Stimulated activated CD8-positive, alpha-beta memory T cell treated with anti-CD3 and anti-CD28 coated beads, Interleukin-4, amount 100 ng/mL, for 24 hours (primary cell): ENCODE measurements around the gene ZNF672.
"Not testable (repeated sequence)": the region's sequence is repeated elsewhere in the genome, so short reads cannot be mapped to it uniquely, and the experiment has no call there.

Experiments
- DNase-seq: peaks from one replicate; pipeline ENCODE4 v3.0.0-alpha.2; 2020; ENCODE audit warnings: low read depth

ZNF672 gene

DNA sequence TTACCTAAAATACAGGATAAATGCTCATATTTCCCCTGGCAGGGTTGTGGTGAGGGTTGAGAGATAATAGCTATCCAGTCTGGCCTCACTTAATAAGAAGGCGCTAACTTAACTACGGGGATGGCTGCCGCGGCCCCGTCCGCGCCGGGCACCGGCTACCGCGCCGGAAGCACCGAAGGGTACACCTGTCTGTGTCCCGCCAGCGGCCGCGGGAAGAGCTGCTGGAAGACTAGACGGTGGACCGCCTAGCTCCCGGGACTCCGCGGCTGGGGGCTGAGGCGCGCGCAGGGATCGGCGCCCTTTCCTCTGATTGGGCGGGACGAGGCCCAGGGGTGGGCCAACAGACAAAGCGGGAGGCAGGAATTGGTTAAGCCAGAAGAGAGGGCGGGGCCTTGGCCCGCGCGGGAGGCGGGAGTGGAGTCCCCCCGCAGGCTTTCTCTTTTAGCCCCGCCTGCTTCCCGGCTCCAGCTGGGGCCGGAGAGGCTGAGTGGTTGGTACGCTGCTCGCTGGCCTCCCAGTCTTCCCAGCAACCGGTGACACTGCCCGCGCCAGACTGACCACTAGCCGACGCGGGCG lies at the start of gene ZNF672:
Gene ZNF672 (plus strand): TSS at position 444 of the 576 bp plus-strand sequence. CDS start 9,051 bp downstream, outside the sequence.
- DNase-seq, result peak; percentile 90

DNA sequence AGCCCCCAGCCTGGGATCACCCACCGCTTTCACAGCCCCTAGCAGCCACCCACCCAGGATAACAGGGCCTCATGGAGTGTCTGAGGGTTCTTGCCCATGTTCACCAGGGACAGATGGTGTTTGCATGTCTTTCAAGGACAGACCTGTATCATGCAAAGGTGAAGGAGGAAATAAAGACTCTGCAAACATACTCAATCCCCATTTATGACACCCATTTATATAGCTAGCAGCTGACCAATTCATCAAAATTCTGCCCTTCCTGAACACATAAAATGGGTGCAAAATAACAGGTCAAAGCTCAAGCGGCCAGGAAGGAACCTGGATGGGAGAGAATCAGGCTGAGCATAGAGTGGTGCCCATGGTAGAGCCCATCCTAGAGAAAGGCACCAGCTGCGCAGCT lies 49.7 kb upstream of the ZNF672 start:
- no peak for DNase-seq

DNA sequence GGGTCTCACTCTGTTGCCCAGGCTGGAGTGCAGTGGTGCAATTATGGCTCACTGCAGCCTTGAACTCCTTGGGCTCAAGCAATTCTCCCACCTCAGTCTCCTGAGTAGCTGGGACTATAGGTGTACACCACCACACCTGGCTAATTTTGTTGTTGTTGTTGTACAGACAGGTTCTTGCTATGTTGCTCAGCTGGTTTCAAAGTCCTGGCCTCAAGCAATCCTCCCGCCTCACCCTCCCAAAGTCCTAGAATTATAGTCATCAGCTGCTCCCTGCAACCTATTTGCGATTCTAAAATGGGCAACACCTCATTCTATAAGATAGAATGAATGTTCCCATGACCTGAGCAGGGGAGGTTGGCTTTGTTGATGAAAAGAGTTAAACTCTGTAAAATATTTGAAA lies 48.7 kb upstream of the ZNF672 start:
- DNase-seq, result not testable (repeated sequence)

DNA sequence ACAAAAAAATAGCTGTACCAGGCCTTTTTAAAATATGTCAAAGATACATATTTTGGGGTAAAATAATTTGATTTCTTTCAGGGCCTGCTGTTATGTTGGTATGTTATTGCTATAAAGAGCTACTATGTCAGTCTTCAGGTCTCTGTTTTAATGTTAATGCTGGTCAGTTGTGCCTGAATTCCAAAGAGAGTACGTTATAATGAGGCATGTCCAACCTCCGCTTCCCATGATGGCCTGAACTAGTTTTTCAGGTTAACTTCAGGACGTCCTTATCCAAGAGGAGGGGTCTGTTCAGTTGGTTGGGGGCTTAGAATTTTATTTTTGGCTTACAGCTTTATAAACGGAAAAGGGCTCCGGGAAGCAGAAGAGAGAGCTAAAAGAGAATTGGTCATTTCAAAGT lies 47.6 kb upstream of the ZNF672 start:
- no peak for DNase-seq

DNA sequence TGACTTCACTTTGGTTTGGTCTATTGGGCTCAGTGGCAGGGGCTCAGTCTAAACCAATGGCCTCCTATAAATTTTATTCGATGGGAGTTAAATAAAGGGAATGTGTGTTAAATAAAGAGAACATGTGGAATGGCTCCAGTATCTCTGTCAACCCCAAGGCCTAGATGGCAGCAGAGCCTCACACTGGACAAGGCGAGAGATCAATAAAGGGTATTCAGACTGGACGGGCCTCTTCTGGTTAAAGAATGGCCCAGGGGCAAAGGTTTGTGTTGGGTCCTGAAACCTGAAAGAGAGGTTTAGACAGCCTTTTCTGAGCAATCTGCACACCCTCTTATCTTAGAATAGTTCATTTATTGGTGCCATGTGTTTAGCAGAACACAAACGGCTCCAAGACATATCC lies 47.0 kb upstream of the ZNF672 start:
- DNase-seq, result no peak

DNA sequence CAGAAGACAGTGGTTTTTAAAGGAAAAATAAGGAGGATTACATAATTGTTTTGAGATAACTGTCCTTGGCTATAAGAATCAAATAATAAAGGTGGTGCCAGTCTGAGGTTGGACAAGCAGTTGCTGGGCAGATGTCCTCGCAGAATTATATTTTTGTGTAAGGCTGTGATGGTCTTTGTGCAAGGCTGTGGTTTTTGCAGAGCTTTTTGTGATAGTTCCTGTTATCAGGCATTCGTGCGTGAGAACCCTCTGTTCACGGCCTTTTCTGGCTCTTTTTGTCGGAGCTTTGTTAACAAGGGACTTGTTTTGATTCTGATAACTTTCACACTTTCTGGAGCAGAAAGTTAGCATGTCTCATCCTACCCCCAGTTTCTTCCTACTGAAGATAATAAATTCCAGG lies 45.7 kb upstream of the ZNF672 start:
- no peak for DNase-seq

DNA sequence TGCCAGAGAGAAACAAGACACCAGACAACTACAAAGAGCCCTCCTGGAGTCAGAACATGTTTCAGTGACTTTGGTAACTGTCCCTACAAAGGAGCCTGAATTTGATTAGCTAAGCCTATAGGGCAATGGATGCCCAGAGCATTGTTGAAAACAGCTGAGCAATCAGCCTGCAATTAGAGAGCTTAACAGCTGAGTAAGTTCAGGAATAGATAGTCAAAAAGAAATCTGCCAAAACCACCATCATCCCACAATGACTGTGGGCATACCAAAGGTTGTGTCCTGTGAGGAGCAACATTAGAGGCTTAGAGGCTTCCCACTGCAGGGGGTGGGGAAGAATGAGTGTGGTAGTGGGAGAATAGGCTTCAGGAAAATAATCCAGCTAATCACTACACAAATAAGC lies 44.4 kb upstream of the ZNF672 start:
- no peak for DNase-seq

DNA sequence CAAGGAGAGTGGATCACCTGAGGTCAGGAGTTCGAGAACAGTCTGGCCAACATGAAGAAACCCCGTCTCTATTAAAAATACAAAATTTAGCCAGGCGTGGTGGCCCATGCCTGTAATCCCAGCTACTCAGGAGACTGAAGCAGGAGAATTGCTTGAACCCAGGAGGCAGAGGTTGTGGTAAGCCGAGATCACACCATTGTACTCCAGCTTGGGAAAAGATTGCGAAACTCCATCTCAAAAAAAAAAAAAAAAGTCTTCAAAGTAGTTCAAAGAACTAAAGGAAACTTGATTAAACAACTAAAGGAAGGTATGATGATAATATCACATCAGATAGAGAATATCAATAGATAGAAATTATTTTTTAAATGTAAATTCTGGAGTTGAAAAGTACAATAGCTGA lies 43.4 kb upstream of the ZNF672 start:
- not testable (repeated sequence) for DNase-seq

DNA sequence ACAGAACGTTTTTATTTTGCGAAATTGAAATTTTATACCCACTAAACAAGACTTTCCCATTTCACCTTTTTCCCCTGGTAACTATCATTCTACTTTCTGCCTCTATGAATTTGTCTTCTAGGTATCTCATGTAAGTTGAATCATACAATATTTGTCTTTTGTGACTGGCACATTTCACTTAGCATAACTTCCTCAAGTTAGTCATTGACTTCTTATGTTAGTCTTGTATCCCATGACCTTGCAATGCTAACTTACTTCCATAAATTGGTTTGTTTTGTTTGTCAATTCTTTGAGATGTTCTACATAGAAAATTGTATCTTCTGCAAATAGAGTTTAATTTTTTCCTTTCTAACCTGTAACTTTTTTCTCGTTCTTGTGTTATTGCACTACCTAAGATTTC lies 39.2 kb upstream of the ZNF672 start:
- DNase-seq, result no peak

DNA sequence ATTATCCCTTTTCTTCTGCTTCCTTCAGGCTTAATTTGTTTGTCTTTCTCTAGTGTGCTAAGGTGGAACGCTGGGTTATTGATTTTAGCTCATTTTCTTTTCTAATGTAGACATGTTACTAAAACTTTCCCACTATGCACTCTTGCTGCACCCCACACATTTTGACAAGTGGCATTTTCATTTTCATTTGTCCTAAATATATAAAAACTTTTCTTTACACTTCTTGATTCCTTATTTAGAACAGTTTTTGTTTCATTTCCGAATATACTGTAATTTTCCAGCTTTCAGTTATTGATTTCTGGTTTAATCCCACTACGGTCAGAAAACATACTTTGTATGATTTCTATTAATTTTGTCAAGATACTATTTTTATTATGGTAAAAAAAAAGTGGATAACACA lies 37.6 kb upstream of the ZNF672 start:
- DNase-seq, result no peak

DNA sequence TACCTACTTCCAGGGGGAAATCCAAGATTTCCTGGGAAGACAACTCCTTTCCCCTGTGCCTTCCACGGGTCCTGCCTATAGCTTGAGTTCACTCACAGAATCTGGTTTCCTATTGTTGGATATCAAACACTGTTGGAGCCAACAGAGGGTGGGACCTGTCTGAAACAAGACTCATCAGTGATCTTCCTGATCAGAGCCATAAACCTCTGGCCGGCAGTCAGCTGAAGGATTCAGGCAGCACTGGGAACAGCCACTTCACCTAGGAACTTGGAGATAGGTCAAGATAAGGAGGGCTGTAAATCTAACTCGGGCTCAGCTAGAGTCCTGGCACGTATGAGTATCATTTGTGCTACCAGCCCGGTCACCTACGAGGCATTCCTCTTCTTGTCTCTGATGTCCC lies 35.6 kb upstream of the ZNF672 start:
- DNase-seq, result no peak

DNA sequence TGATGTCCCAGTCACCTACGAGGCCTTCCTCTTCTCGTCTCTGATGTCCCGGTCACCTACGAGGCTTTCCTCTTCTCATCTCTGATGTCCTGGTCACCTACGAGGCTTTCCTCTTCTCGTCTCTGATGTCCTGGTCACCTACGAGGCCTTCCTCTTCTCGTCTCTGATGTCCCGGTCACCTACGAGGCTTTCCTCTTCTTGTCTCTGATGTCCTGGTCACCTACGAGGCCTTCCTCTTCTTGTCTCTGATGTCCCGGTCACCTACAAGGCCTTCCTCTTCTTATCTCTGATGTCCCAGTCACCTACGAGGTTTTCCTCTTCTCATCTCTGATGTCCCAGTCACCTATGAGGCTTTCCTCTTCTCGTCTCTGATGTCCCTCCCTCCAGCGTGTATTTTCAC lies 34.5 kb upstream of the ZNF672 start:
- DNase-seq, result not testable (repeated sequence)

DNA sequence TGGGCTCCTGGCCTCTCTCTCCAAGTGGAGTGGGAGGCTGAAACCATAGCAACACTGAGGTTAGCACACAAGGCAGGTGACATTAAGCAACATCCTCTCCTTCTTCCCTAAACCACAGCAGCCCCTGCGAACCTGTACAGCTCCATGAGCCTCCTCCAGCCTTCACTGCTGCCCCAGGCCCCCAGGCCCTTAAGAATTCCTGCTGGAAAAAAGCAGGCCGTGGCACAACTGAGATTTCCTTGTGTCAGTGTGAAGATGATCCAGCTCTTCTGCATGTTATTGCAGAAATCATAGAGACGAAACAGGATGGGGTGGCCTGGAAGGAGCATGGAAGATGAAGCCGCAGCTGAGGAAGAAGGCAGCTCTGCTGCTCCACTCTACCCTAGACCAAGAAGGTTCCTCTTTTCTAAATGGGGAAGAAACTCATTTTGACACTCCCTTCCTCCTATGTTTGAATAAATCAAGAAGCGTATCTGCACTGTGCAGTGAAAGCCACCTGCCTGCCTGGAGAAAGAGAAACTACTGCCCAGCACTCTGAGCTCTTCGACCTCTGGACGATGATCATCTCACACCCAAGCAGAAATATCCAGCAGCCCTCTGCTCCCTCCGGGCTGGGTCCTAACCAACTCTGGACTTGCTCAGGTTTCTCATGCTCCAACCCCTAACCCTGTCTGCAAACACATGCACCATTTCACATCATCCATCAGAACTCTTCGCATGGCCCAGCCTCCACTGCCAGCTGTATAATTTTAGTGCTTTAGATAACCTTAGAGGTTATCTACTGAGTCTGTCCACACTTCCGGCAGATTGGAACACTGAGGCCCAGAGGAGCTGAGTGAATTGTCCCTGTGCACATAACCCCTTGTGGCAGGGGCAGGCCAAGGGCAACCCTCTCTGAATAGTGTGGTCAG lies 33.0 kb upstream of the ZNF672 start:
- DNase-seq, result no peak

DNA sequence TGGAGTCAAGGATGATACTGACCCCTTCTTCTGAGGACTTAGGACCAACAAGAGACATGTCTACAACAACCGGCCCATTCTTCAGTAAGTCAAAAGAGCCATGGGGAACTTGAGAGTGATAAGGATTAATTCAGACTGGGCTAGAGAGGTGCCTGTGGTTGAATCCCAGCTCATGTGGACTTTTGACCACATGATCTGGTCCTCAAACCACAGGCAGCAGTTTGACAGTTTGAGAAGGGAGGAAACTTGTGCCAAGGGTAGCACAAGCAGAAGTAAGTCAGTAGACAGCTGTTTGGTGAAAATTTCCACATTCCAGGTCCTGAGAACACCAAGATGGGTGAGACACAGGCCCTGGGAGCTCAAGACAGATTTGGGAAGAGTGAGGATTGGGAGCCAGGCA lies 32.1 kb upstream of the ZNF672 start:
- DNase-seq, result no peak

DNA sequence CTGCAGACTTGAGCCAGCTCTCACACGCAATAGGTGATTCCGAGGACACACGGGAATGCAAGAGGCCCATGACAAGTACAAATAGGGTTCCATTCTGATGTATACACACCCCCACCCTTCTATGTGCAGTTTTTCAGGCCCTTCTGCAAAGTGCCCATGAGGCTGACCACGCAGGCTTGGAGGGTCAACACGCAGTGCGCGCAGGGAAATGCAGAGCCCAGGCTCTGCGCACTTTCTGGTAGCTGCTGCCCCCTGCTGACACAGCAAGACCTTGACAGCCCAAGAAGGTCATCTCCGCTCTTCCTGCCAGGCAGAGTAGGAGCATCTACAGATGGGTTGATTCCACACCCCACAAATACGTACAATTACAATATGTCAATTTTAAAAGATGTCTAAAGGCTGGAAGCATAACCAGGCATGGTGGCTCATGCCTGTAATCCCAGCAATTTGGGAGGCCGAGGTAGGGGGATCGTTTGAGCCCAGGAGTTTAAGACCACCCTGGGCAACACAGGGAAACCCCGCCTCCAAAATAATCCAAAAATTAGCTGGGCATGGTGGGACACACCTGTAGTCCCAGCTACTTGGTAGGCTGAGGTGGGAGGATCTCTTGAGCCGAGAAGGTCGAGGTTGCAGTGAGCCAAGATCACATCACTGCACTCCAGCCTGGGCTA lies 30.8 kb upstream of the ZNF672 start:
- peak; percentile 28 for DNase-seq

DNA sequence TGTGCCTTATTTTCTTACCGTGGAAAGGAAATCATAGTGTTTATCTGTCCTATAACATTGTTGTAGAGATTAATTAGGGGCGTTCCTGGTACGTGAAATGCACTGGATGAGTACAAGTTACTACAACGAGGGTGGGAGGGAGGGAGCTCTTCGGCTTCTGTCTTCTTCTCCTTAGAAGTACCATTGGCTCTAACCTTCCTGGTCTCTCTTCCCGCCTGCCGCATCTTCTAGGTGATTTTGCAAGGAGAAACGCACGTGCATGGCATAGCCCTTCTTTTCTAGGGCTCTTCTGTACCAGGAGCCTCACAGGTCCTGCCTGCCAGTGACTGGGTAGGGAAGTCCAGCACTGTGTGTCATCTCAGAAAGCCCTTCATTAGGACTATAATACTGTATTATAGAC lies 29.1 kb upstream of the ZNF672 start:
- no peak for DNase-seq

DNA sequence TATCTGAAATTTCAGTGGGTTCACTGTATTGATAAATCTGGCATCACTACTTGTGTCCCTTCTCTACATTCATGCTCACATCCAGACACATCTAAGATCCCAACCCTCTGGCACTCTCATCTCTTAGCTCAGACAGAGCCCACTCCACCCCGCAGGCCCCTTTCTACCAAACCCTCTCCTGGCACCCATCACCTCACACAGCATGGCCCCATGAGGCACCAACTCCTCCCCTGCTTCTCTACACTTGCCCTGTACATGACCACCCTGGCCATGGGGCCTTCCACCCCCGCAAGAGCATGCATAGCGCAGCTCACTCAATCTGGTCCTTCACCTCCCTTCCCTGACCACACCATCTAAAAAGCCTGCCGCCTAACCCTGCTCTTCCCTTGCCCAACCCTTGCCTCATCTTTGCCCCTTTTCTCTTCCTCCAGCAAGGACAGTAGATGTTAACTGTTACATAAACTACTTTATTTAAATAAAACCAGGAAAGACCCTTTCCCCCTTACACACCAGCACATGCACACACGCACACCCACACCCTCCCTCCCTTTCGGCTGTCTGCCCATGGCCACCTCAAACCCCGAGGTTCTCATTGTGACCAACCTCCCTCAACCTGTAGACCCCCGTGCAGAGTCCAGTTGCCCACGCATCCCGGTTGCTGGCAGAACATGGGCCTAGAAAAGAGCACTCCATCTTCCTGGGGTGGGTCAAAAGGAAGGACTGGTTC lies 27.9 kb upstream of the ZNF672 start:
- no peak for DNase-seq

DNA sequence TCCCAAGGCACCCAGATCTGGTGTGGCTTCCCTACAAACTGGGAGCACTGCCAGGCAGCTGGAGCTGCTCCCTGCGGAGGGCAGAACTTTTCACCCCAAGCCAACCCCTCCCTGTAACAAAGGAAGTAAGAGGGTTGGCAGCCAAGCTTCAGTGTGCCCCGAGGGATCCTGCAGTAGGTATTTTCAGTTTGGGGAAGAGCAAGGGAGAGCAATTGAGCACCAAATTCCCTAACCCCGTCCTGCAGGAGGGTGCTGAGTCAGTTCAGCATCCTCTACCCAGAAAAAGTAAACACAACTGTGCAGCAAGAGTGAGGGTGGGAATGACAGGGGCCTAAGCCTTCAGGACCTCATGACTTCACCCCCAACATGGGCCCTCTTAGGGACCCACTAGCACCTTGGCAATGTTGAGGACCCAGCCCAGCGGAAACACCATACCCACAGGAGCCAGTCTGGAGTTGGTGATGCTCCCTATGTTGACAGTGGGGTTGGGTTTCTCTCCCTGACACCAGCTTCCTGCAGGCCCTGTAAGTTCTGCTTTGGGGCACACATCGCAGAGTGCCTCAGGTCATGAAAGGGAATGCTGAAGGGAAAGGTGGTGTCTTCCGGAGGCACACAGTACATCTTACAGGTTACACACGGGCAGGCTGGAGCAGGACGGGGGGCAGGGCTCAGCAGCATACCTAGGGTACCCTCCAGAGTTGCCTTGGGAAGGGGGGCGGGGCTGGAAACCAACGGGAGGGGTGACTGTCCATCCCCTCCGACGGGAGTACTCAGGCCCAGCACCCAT lies 27.1 kb upstream of the ZNF672 start:
- DNase-seq, result no peak

DNA sequence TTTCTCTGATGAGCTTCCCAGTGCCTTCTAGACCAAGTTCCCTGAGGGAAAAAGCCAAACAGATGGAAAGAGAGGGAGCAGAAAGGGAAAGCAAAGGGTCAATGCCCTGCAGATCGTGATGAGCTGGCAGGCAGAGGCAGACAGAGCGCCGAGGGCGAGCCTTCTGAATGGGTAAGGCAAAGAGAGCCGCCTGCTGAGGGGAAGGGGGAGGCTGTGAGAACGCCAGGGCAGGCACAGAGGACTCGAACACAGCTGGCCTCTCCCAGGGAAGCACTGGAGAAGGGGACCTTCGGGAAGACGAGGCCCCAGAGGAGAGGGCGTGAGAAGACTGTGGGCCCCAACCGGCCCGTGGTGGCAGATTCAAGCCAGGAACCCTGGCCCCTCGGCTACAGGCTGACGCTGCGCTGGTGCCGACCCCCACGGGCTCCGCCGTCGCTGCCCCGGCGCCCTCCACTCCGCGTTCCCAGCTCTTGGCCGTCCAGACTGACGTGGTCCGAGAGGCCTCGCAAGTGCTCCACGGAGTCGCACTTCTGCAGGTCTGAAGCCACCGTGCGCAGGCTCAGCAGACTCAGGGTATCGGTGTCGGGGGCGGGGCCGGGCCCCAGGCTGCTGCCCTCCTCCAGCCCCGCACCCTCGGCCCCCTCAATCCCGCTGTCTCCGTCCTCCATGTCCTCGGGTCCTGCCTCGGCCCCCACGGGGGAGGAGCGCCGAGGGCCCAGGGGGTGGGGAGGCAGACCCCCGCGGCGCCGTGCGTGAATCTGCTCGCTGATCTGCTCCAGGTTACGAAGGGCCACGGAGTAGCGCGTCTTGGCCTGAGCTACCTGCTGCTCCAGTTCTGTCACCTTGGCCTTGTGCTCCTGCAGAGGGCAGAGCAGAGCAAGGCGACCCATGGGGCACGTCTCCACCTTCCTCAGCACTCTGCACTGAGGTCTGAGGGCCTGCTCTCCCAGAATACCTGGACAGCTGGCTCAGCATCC lies 26.2 kb upstream of the ZNF672 start:
- DNase-seq, result no peak

DNA sequence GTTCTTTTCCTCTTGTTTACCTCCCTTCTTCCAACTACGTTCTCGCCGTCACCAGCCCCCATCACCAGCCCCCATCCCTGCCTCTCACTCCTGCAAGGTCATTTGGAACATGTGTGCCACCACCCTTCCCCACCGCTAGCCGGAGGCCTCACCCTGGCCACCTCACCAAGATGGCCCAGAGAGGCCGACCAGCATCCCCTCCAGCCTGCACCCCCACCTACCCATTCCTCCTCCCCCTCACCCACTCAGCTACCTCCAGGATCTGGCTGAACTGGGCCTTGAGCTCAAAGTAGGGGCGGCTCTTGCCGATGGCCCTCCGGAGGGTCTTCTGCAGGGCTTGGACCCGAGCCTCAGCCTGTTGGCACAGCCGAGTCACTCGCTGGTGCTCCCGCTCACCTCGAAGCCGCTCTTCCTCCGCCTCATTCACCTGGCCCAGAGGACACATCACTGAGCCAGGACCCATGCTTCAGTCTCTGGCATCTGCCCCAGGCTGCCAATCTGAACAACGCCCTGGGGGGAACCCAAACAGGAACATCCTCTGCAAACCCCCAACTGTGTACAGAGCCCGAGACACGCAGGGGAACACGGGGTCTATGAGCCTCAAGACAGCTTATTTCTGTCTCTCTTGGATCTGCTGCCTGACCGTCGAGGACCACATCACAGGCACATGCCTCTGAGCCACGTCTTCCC lies 25.1 kb upstream of the ZNF672 start:
- no peak for DNase-seq
